HG02588 (cell line): ENCODE measurements around the gene TRIP12.
"Not testable (repeated sequence)": the region's sequence is repeated elsewhere in the genome, so short reads cannot be mapped to it uniquely, and the experiment has no call there.

Experiments
- ATAC-seq: cut with Tn5 transposase; IDR thresholded peaks from one replicate; pipeline ENCODE4 v1.9.1; 2021; ENCODE audit warnings: mild to moderate bottlenecking, moderate library complexity; ENCODE audit not compliant: unreplicated experiment

Gene TRIP12

GRCh38 chr2:229835596-229836283, 86.1 kb downstream of the TRIP12 start:
- no peak for ATAC-seq

DNA sequence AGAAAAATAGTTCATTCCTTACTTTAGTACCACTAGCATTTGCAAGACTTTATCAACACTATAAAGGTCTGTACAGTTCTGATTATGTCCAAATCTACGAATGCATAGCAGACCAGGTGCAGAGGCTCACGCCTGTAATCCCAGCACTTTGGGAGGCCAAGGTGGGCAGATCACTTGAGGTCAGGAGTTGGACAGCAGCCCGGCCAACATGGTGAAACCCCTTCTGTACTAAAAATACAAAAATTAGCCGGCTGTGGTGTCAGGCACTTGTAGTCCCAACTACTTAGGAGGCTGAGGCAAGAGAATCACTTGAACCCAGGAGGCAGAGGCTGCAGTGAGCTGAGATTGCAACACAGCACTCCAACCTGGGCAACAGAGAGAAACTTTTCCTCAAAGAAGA, 87.4 kb downstream of the TRIP12 start:
- ATAC-seq: not testable (repeated sequence)

DNA sequence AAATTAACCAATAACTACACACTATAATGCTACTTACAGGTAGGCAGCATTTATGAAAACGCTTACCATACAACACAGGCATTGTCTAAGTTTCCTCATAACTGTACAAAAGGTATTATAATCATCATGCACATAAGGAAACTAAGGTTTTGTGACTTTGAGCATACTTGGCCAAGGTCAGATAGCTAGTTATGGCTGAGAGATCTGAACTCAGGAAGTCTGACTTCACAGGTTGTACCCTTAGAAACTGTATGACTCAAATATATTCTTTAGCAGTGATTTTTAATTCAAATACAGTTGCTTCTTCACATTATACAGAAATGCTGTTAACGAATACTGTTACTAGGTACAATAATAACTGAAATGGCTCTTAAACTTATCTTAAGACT, 89.3 kb downstream of the TRIP12 start:
- ATAC-seq: no peak

- ATAC-seq: no peak
These were observed 89.9 kb downstream of the TRIP12 start for GRCh38 chr2:229831805-229832509.

GRCh38 chr2:229825476-229825875, 96.3 kb downstream of the TRIP12 start:
- no peak for ATAC-seq

GRCh38 chr2:229821316-229821715, 100.5 kb downstream of the TRIP12 start:
- no peak for ATAC-seq

- no peak for ATAC-seq
These were observed 103.6 kb downstream of the TRIP12 start for GRCh38 chr2:229818230-229818629.

- no peak for ATAC-seq
These were observed 106.0 kb downstream of the TRIP12 start for GRCh38 chr2:229815858-229816257.

DNA sequence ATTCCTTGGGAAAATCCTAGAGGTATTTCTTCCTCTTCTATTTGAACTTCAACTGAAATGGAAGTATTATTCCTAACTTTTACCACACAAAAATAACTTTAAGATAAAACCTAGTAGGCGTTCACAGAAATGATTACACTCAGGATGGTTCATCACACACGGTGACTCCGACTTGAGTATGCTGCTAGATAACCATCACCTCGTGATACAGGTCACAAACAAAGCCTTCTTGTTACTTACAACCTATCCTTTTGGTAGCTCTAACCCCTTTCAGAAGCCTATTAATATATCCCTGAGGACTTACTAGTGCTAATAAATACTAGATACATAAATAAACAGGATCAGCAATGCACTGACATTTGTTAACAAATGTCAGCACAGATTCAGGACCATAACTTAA, 106.5 kb downstream of the TRIP12 start:
- no peak for ATAC-seq

DNA sequence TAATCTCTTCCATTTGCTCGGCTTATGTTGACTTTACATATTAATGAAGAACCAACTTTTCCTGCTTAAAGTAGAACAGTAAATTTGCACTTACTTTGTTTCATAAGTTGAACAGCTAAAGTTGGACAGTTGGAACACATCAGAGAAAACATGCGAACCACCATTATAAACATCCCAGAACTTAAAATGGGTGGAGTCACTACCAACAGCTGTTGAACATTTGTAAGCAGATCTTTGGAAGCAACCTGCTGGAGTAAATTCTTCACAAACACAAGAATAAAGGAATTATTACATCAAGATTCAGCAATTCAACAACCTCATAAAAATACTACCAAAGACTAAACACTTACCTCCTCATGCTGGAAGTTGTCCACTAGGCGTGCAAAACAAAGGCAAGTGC, 111.0 kb downstream of the TRIP12 start:
- ATAC-seq: no peak

DNA sequence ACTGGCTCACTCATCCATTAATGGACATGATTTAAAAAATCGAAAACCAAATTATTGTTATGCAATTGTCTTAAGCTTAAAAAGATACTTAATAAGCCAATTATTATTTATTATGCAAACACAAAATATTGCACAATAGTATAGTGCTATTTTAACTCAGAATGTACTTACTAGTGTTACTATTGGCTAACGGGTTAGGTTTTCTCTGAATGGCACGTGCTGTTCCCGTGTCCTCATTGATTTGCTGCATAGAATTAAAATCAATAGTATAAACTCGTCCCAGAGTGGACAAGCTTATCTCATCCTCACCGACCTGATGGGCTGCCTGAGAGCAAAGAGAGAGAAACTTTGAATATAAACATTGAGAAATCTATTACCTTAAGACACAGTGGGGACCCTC, 116.2 kb downstream of the TRIP12 start:
- ATAC-seq: no peak

DNA sequence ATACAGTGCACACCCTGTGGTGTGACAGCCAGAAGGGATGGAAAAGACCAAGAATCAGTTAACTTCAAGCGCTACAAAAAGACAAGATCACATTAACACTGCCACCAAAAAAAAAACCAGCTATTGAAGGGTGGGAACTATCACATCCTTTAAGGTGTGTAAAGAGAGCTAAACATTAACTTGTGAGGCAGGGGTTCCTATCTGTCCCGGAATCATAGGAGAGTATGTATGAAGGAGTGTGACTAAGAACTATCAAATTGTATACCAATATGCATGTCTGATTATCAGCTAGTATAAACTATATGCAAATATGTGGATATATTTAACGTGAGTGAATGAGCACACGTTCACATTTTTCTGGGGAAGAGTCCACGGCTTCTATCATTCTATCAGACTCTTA, 119.0 kb downstream of the TRIP12 start:
- no peak for ATAC-seq

DNA sequence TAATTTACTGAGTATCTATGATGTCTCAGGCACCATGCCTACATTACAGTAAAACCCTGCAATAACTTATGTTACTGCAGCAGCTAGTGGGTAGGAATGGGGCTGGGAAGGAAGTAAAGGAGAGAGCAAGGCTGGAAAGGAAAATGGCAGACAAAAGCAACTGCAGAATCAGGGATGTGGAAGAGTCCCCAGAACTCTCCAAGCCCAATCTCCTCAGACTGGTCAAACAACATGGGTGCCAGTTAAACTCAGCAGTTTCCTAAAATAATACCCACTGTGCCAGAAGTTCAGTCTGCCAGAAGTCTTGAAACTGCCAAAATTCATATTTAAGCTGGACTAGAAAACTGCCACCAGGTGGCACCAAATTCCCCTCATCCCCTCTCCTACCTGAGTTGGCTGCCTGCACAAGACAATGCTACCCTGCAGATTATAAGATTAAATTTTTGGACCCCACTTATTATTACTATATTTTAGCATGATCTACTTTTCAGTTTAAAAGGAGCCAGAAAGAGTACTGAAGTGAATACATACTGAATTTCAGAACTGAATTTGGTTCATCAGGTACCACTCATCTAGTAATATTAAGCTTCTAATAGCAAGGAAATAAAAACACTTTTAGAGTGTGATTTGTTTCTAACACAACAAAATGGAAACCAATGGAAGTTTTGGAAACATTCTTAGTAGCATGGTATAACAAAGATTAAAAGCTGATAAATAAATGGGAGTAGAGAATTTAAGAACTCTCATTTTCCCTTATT, 120.6 kb downstream of the TRIP12 start:
- no peak for ATAC-seq

- no peak for ATAC-seq
These were observed 123.2 kb downstream of the TRIP12 start for GRCh38 chr2:229798446-229799155.

GRCh38 chr2:229795058-229795457, 126.8 kb downstream of the TRIP12 start:
- no peak for ATAC-seq

GRCh38 chr2:229794636-229795035, 127.2 kb downstream of the TRIP12 start:
- ATAC-seq: no peak

DNA sequence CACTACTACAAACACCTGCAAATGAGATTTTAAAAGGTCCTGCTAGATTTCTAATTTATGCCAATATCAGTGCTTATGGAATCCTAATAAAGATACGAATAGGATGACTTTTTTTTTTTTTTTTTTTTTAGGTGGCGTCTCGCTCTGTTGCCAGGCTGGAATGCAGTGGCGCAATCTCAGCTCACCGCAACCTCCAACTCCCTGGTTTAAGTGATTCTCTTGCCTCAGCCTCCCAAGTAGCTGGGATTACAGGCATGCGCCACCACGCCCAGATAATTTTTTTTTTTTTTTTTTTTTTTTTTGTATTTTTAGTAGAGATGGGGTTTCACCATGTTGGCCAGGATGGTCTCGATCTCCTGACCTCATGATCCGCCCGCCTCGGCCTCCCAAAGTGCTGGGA, 135.5 kb downstream of the TRIP12 start:
- not testable (repeated sequence) for ATAC-seq

DNA sequence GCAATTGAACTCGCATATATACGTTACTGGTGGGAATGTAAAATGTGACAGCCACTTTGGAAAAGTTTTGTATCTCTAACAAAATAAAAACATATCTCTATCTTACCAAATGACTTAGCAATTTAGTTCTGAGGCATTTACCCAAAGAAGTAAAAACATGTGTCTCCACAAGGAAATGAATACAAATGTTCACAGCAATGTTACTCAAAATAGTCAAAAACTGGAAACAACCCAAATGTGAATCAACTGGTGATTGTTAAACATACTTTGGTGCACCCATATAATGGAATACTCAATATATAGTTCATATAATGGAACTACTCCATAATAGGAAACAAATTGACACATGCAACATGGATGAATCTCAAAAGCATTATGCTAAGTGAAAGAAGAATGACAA, 137.0 kb downstream of the TRIP12 start:
- no peak for ATAC-seq

DNA sequence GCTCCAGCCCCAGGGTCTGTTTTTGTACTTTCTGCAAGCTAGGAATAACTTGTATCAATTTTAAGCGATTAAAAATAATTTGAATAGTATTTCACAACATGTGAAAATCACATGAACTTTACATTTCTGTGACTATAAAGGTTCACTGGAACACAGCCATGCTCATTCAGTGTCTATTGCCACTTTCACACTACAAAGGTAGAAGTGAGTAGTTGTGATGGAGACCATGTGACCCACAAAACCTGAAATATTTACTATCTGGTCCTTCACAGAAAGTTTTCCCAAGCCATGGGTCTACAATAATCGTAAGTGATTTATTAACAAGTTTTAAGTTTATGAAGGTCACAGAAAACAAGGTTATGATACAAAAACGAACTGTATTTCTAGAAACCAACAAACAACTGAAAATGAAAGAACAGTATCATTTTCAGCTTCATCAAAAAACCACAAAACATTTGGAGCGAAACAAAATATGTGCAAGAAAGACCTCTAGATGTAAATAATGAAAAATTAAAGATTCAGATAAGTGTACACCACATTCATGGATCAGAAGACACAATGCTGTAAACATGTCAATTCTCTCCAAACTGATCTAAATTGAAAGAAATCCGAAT, 138.6 kb downstream of the TRIP12 start:
- ATAC-seq: no peak

- ATAC-seq: peak; percentile 51
These were observed 140.7 kb downstream of the TRIP12 start for GRCh38 chr2:229780856-229781773.
